Activated CD4-positive, alpha-beta memory T cell treated with anti-CD3 and anti-CD28 coated beads, Interleukin-2, amount 10 ng/mL, durations not matched to agents 7 days and 5 days (primary cell): ENCODE data around the gene TRAF1. TPM values are rescaled to one million over a fixed set of nuclear protein-coding genes. Genes with fewer than 3 reads are reported as not detected.

Source experiments
- CTCF ChIA-PET: fragments of 350-600 bp; sonication (Branson Sonifier 250); formaldehyde crosslinking; loops from one replicate; lab custom pipeline; 2021; ENCODE audit warnings: antibody characterized with exemption, inconsistent platforms; lab: Charles Lee
- POLR2A ChIA-PET: fragments of 350-600 bp; sonication (Branson Sonifier 250); formaldehyde crosslinking; loops from one replicate; lab custom pipeline; 2021; ENCODE audit warnings: antibody characterized with exemption; lab: Charles Lee
- DNase-seq: peaks from one replicate; pipeline ENCODE4 v3.0.0-alpha.2; 2020
- H3K27ac Mint-ChIP-seq: one replicate; pipeline ENCODE4 v1.8.0; 2021; ENCODE audit warnings: mild to moderate bottlenecking, mixed read lengths
- H3K27me3 Mint-ChIP-seq: one replicate; pipeline ENCODE4 v1.8.0; 2021; ENCODE audit warnings: mixed read lengths
- H3K36me3 Mint-ChIP-seq: one replicate; pipeline ENCODE4 v1.8.0; 2021; ENCODE audit warnings: low read depth, mixed read lengths
- H3K4me1 Mint-ChIP-seq: one replicate; pipeline ENCODE4 v1.8.0; 2021; ENCODE audit warnings: mixed read lengths
- H3K4me3 Mint-ChIP-seq: one replicate; pipeline ENCODE4 v1.8.0; 2021; ENCODE audit warnings: mild to moderate bottlenecking, mixed read lengths
- H3K9me3 Mint-ChIP-seq: one replicate; pipeline ENCODE4 v1.8.0; 2021; ENCODE audit warnings: mixed read lengths
- total RNA-seq, 2 experiments: library from RNA; stranded (reverse); gene quantifications; one replicate each; pipeline ENCODE4 v1.2.3, GENCODE V29; 2021

Gene TRAF1
- total RNA-seq, 2 experiments from 2014 or later: 73.6 to 74.3 TPM

GRCh38 chr9:120937127-120937526 is 10.5 kb upstream of the TRAF1 start:
- H3K4me3 Mint-ChIP-seq: no peak overlapping the region

GRCh38 chr9:120936764-120937122 is 10.1 kb upstream of the TRAF1 start:
- no peaks in the 10 kb centered on the region for H3K36me3 Mint-ChIP-seq
- peaks cover 9% of the 10 kb centered on the region for H3K27me3 Mint-ChIP-seq
- no peaks in the 10 kb centered on the region for H3K9me3 Mint-ChIP-seq
- DNase-seq: no peak
- H3K27ac Mint-ChIP-seq: peak overlapping the region; percentile 76
- H3K4me1 Mint-ChIP-seq: peaks cover 54% of the 10 kb centered on the region
- POLR2A ChIA-PET: interaction anchor here (1.3 to 26.0 kb wide), 6 partner anchors 11 to 144 kb away, joined by 4 to 1205 read pairs (median 74); partner anchors contain the start of genes FBXW2, PHF19 and TRAF1
- H3K4me3 Mint-ChIP-seq: peak overlapping the region; percentile 51
- CTCF ChIA-PET: interaction anchor here (0.7 to 8.0 kb wide), 27 partner anchors 9 to 219 kb away, joined by 3 to 66 read pairs (median 4); partner anchors contain the start of gene PSMD5

More at GRCh38 chr9:120937127-120937526, 10.5 kb upstream of the TRAF1 start:
- peaks cover 52% of the 10 kb centered on the region for H3K4me1 Mint-ChIP-seq
- CTCF ChIA-PET: interaction anchor here (0.7 to 8.0 kb wide), 26 partner anchors 10 to 219 kb away, joined by 3 to 66 read pairs (median 4); partner anchors contain the start of gene PSMD5
- H3K36me3 Mint-ChIP-seq: no peaks in the 10 kb centered on the region
- H3K27ac Mint-ChIP-seq: no peak overlapping the region
- no peaks in the 10 kb centered on the region for H3K9me3 Mint-ChIP-seq
- POLR2A ChIA-PET: interaction anchor here (1.3 to 26.0 kb wide), 8 partner anchors 8 to 144 kb away, joined by 4 to 1205 read pairs (median 32); partner anchors contain the start of genes FBXW2, PHF19 and TRAF1
- peaks cover 9% of the 10 kb centered on the region for H3K27me3 Mint-ChIP-seq
- no peak for DNase-seq

GRCh38 chr9:120936011-120936763 is 9.6 kb upstream of the TRAF1 start:
- no peaks in the 10 kb centered on the region for H3K36me3 Mint-ChIP-seq
- peak overlapping the region; percentile 76 for H3K27ac Mint-ChIP-seq
- H3K9me3 Mint-ChIP-seq: no peaks in the 10 kb centered on the region
- POLR2A ChIA-PET: interaction anchor here (0.8 to 26.0 kb wide), 8 partner anchors 10 to 143 kb away, joined by 3 to 1205 read pairs (median 32); partner anchors contain the start of genes FBXW2, PHF19, PSMD5 and TRAF1
- peaks cover 59% of the 10 kb centered on the region for H3K4me1 Mint-ChIP-seq
- DNase-seq: peak; percentile 89
- CTCF ChIA-PET: interaction anchor here (0.6 to 8.0 kb wide), 28 partner anchors 11 to 218 kb away, joined by 3 to 66 read pairs (median 4); partner anchors contain the start of genes FBXW2 and PSMD5
- peaks cover 7% of the 10 kb centered on the region for H3K27me3 Mint-ChIP-seq
- peak overlapping the region; percentile 51 for H3K4me3 Mint-ChIP-seq

GRCh38 chr9:120935383-120935857 is 8.8 kb upstream of the TRAF1 start:
- no peaks in the 10 kb centered on the region for H3K9me3 Mint-ChIP-seq
- CTCF ChIA-PET: interaction anchor here (0.6 to 8.0 kb wide), 16 partner anchors 11 to 180 kb away, joined by 3 to 66 read pairs (median 4); partner anchors contain the start of gene FBXW2
- peak overlapping the region; percentile 76 for H3K27ac Mint-ChIP-seq
- peak overlapping the region; percentile 51 for H3K4me3 Mint-ChIP-seq
- no peaks in the 10 kb centered on the region for H3K36me3 Mint-ChIP-seq
- peaks cover 2% of the 10 kb centered on the region for H3K27me3 Mint-ChIP-seq
- DNase-seq: no peak
- peaks cover 65% of the 10 kb centered on the region for H3K4me1 Mint-ChIP-seq
- POLR2A ChIA-PET: interaction anchor here (0.8 to 26.0 kb wide), 7 partner anchors 10 to 142 kb away, joined by 3 to 1205 read pairs (median 57); partner anchors contain the start of genes FBXW2, PHF19, PSMD5 and TRAF1

GRCh38 chr9:120934281-120934680 is 7.7 kb upstream of the TRAF1 start:
- DNase-seq: no peak
- no peak overlapping the region for H3K4me3 Mint-ChIP-seq

GRCh38 chr9:120933310-120934055 is 6.9 kb upstream of the TRAF1 start:
- Mint-ChIP-seq H3K27ac (peak overlapping the region; percentile 98), H3K4me1 (peaks cover 78% of the 10 kb centered on the region), H3K27me3 (no peaks in the 10 kb centered on the region), H3K36me3 (no peaks in the 10 kb centered on the region), H3K9me3 (no peaks in the 10 kb centered on the region), H3K4me3 (no peak overlapping the region)
- POLR2A ChIA-PET: interaction anchor here (1.0 to 26.0 kb wide), 6 partner anchors 8 to 140 kb away, joined by 3 to 1205 read pairs (median 74); partner anchors contain the start of genes FBXW2, PHF19 and TRAF1
- CTCF ChIA-PET: interaction anchor here (0.9 to 8.0 kb wide), 6 partner anchors 9 to 166 kb away, joined by 3 to 66 read pairs (median 3); no protein-coding TSS in a partner anchor
- no peak for DNase-seq

More at GRCh38 chr9:120934281-120934680, 7.7 kb upstream of the TRAF1 start:
- Mint-ChIP-seq H3K27ac (peak overlapping the region; percentile 54), H3K4me1 (peaks cover 76% of the 10 kb centered on the region), H3K9me3 (no peaks in the 10 kb centered on the region), H3K27me3 (no peaks in the 10 kb centered on the region), H3K36me3 (no peaks in the 10 kb centered on the region)
- ChIA-PET CTCF (interaction anchor here (0.6 to 8.0 kb wide), 9 partner anchors 9 to 179 kb away, joined by 3 to 66 read pairs (median 3); no protein-coding TSS in a partner anchor), POLR2A (interaction anchor here (1.0 to 26.0 kb wide), 6 partner anchors 8 to 141 kb away, joined by 3 to 1205 read pairs (median 74); partner anchors contain the start of genes FBXW2, PHF19 and TRAF1)

- H3K27ac Mint-ChIP-seq: peak overlapping the region; percentile 98
- DNase-seq: no peak
- CTCF ChIA-PET: interaction anchor here (0.8 to 8.0 kb wide), 10 partner anchors 11 to 189 kb away, joined by 3 to 66 read pairs (median 5); partner anchors contain the start of genes FBXW2 and PHF19
- H3K36me3 Mint-ChIP-seq: peaks cover 10% of the 10 kb centered on the region
- peaks cover 86% of the 10 kb centered on the region for H3K4me1 Mint-ChIP-seq
- no peaks in the 10 kb centered on the region for H3K27me3 Mint-ChIP-seq
- H3K9me3 Mint-ChIP-seq: no peaks in the 10 kb centered on the region
- POLR2A ChIA-PET: interaction anchor here (0.6 to 26.0 kb wide), 12 partner anchors 6 to 201 kb away, joined by 3 to 1205 read pairs (median 12); partner anchors contain the start of genes FBXW2, PHF19, PSMD5 and TRAF1
- H3K4me3 Mint-ChIP-seq: peak overlapping the region; percentile 40
Observed at GRCh38 chr9:120932086-120932823, 5.7 kb upstream of the TRAF1 start.

- H3K27me3 Mint-ChIP-seq: no peaks in the 10 kb centered on the region
- CTCF ChIA-PET: interaction anchor here (0.7 to 8.0 kb wide), 11 partner anchors 10 to 190 kb away, joined by 3 to 66 read pairs (median 3); partner anchors contain the start of genes FBXW2 and PHF19
- H3K27ac Mint-ChIP-seq: peak overlapping the region; percentile 98
- peaks cover 10% of the 10 kb centered on the region for H3K36me3 Mint-ChIP-seq
- no peaks in the 10 kb centered on the region for H3K9me3 Mint-ChIP-seq
- peak overlapping the region; percentile 68 for H3K4me3 Mint-ChIP-seq
- peak; percentile 63 for DNase-seq
- peaks cover 86% of the 10 kb centered on the region for H3K4me1 Mint-ChIP-seq
- POLR2A ChIA-PET: interaction anchor here (0.6 to 26.0 kb wide), 13 partner anchors 10 to 202 kb away, joined by 3 to 1205 read pairs (median 5); partner anchors contain the start of genes FBXW2, PHF19 and PSMD5
Observed at GRCh38 chr9:120931231-120932085, 4.9 kb upstream of the TRAF1 start.

- ChIA-PET CTCF (interaction anchor here (0.7 to 3.7 kb wide), 13 partner anchors 10 to 272 kb away, joined by 3 to 24 read pairs (median 3); partner anchors contain the start of genes PHF19 and RAB14), POLR2A (interaction anchor here (0.6 to 26.0 kb wide), 10 partner anchors 9 to 192 kb away, joined by 3 to 1205 read pairs (median 17); partner anchors contain the start of genes CNTRL, FBXW2, PHF19 and PSMD5)
- no peaks in the 10 kb centered on the region for H3K9me3 Mint-ChIP-seq
Observed at GRCh38 chr9:120929229-120929791, 2.7 kb upstream of the TRAF1 start.

More at GRCh38 chr9:120929229-120929791, 2.7 kb upstream of the TRAF1 start:
- Mint-ChIP-seq H3K4me1 (peaks cover 79% of the 10 kb centered on the region), H3K4me3 (peak overlapping the region; percentile 66), H3K27me3 (no peaks in the 10 kb centered on the region), H3K27ac (peak overlapping the region; percentile 92), H3K36me3 (peaks cover 30% of the 10 kb centered on the region)
- DNase-seq: no peak
